DMS153 (cell line): ENCODE measurements around the gene ACVR1B.

Source experiments
- DNase-seq: peaks from one replicate; lab custom pipeline; 2025; lab: John Stamatoyannopoulos, UW

ACVR1B gene

DNA sequence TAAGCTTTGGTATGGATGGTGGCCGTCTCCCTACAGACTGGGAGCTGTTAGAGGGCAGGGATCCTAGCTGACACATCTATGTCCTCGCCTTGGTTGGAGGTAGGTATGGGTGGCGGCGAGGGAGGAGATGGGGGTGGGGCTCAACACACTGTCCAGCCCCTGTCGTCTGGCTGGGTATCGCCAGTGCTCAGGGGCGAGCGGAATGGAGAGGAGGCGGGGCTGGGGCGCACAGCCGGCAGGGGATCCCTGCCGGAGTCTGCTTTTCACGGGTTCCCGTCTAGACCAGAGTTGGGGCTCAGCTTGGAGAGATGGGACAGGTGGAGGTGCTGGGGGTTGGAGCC lies 71.3 kb downstream of the ACVR1B start:
- DNase-seq, result no peak

- DNase-seq, result peak; percentile 50
Measured at GRCh38 chr12:52023182-52023975, 71.9 kb downstream of the ACVR1B start.

- no peak for DNase-seq
Measured at GRCh38 chr12:52023976-52024688, 72.6 kb downstream of the ACVR1B start.

- DNase-seq, result no peak
Measured at GRCh38 chr12:52024845-52025230, 73.3 kb downstream of the ACVR1B start.

- no peak for DNase-seq
Measured at GRCh38 chr12:52026263-52026662, 74.8 kb downstream of the ACVR1B start.

- DNase-seq, result no peak
Measured at GRCh38 chr12:52027085-52027843, 75.8 kb downstream of the ACVR1B start.

- DNase-seq, result peak; percentile 89
Measured at GRCh38 chr12:52029685-52030084, 78.2 kb downstream of the ACVR1B start.

DNA sequence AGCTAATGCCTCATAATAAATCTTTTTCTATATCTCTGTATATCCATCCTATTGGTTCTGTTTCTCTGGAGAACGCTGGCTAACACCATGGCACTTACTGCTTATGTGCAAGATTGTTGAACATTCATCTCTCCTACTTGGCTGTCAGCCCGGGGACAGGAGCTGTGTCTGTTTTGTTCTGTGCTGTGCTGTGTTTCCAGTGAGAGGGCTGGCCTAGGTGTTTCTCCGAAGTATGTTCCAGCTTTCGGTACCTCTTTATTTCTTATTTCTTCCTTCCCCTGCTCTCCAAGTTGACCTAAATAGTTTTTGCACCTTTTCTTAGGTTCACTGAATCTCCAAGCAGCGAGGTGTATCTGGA lies 80.9 kb downstream of the ACVR1B start:
- no peak for DNase-seq

DNA sequence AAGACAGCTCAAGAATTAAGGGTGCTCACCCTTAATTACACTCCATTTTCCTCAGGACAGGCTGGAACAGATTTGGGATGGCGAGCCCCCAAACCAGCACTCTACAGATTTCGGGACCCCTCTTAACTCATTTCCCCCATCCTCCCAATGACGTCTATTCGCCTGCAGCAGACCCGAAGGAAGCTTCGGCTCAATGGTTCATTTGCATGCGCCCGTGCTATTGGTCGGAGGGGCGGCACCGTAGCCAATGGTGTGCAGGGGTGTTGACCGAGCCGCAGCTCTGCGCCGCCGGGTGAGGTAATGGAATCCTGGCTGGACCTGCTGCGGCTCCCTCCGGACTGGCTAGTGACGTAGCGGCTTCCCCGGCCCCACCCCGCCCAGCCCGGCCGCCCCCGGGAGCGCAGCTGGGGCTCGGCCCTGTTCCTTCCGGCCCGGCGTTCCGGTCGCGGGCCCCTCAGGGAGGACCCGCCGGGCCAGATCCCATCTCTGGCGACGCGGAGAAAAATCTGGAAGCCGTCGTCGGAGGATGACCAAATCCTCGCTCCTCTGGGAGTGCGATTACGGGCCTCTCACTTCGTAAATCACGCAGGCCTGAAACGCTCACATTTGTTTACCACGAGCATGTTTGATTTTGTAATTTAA lies 81.4 kb downstream of the ACVR1B start:
- DNase-seq, result peak; percentile 95

DNA sequence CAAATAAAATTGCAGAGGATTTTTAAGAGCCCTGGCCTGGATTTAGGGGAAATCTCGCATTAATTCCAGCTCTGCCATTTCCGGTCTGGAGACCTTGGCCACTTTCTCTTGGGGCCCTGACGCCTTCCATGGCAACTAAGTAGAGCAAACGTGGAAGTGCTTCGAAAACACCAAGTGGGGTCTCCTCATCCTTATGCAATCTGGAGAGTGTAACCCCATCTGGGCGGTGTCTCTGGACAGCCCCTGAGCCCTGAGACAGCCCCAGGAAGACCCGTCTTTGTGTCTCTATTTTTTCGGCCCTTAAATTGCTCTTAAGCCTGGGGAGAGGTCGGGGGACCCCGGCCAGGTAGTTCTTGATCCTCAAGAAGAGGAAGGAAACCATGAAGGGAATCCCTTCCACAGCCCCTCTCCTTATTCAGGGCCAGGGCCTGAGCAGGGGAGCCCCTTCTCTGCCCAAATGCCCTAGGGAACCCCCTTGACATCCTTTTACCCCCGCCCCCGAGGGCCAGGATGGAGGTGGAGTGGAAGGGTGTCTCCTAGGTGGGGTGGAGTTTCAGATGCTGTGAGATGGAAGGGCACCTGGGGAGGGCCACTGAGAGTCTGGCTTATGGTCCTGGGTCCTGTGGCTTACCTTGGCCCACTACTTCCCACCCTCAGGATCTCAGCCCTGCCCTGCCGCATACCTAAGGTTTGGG lies 82.1 kb downstream of the ACVR1B start:
- DNase-seq, result no peak

GRCh38 chr12:52035190-52035589 lies 83.7 kb downstream of the ACVR1B start:
- DNase-seq, result no peak

- DNase-seq, result no peak
Measured at GRCh38 chr12:52035926-52036325, 84.4 kb downstream of the ACVR1B start.

DNA sequence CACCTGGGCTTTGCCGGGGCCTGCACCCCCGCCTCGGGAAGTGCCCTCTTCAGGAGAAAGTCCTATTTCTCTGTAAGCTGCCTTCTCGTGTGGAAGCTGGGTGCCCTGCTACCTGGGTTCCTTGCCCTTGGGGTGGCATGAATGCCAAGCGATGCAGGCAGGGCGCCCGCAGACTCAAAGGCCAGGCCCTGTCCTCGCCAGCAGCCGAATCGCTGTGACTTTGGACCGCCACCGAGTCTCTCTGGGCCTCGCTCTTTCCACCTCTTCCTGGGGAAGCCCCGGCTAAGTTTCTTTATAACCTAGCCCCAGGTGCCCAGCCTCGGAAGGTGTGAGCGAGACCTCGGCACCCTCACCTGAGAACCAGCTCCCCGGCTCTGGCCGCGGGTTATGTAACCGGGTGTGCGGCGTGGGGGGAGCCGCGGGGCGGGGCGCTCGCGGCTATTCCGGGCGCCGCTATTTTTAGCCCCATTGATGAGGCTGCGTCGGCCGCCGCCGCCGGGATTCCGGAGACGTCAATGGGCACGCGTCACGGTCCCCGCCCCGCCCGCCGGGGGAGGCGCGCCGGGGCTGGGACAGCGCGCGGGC lies 85.2 kb downstream of the ACVR1B start:
- DNase-seq, result peak; percentile 63

- DNase-seq, result no peak
Measured at GRCh38 chr12:52037248-52037861, 85.9 kb downstream of the ACVR1B start.

- no peak for DNase-seq
Measured at GRCh38 chr12:52038447-52038846, 86.9 kb downstream of the ACVR1B start.

- DNase-seq, result no peak
Measured at GRCh38 chr12:52041035-52041434, 89.5 kb downstream of the ACVR1B start.

DNA sequence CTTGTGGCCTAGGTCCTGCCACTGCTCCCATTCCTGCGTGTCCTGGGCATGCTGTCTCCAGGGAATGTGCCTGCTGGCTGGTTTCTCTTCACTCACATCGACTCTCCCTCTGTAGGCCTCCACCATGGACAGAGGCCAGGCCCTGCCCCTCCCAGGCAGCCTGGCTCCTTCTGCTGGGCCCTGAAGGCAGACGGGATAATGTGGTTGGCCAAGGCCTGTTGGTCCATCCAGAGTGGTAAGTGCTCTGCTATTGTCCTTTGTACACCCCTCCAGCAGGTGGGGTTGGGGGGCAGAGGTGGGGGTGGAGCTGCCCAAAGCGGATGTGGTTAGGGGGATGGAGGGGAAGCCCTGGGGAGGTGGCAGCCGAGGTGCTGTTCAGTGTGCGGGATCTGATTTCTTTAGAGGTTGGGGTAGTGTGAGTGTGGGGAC lies 90.2 kb downstream of the ACVR1B start:
- no peak for DNase-seq

- DNase-seq, result no peak
Measured at GRCh38 chr12:52042706-52043385, 91.3 kb downstream of the ACVR1B start.

GRCh38 chr12:52043386-52044212 lies 92.1 kb downstream of the ACVR1B start:
- DNase-seq, result no peak
